ENCODE results near the gene TCF7L2.

Gene TCF7L2

GRCh38 chr10:112969542-112969941 is 19.5 kb downstream of the TCF7L2 start:
- no peak overlapping the region for H3K4me3 ChIP-seq (ENCODE audit: control insufficient read depth, low read depth, low read length)
- no peak for DNase-seq (ENCODE audit: low read depth)
- TF ChIP-seq, protein P1, sequence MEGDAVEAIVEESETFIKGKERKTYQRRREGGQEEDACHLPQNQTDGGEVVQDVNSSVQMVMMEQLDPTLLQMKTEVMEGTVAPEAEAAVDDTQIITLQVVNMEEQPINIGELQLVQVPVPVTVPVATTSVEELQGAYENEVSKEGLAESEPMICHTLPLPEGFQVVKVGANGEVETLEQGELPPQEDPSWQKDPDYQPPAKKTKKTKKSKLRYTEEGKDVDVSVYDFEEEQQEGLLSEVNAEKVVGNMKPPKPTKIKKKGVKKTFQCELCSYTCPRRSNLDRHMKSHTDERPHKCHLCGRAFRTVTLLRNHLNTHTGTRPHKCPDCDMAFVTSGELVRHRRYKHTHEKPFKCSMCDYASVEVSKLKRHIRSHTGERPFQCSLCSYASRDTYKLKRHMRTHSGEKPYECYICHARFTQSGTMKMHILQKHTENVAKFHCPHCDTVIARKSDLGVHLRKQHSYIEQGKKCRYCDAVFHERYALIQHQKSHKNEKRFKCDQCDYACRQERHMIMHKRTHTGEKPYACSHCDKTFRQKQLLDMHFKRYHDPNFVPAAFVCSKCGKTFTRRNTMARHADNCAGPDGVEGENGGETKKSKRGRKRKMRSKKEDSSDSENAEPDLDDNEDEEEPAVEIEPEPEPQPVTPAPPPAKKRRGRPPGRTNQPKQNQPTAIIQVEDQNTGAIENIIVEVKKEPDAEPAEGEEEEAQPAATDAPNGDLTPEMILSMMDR (IDR thresholded peaks at IDR 0.05; ENCODE audit: control insufficient read depth, insufficient read depth, low read depth, low read length, missing control alignments) = no peak

DNA sequence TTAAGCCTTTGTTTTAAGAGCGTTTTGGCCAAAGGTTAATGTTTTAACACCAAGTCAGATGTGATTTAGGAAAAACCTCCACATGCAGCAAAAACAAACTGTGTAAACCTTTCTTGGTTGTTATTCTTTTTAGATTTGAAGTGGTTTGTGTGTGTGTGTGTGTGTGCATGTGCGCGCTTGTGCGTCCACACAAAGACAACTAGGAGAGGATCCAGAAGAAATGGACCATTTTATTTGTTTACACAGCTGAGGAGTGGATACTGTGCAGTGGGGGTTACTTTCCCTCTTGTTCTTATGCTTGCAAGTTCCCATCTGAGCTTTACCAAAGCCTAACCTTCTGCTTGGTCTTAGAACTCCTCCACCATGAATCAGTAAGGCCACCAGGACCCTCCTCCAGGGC is 20.0 kb downstream of the TCF7L2 start:
- no peak for DNase-seq (ENCODE audit: low read depth)
- TF ChIP-seq, protein P1 (IDR thresholded peaks at IDR 0.05; ENCODE audit: control insufficient read depth, insufficient read depth, low read depth, low read length, missing control alignments) = no peak
- no peak overlapping the region for H3K4me3 ChIP-seq (ENCODE audit: control insufficient read depth, low read depth, low read length)

DNA sequence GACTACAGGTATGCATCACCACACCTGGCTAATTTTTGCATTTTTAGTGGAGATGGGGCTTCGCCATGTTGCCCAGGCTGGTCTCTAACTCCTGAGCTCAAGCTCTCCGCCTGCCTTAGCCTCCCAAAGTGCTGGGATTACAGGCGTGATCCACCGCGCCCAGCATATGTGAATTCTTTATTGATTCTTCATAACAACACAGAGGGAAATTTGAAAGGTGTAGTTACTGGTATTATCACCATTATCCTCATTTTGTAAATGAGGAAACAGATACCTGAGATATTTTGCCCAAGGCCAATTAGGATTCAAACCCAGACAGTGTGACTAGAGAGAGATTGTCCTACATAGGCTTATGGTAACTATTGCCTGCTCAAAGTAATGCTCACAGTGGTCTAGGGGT is 22.6 kb downstream of the TCF7L2 start:
- DNase-seq (ENCODE audit: low read depth) = no peak
- TF ChIP-seq, protein P1 (IDR thresholded peaks at IDR 0.05; ENCODE audit: control insufficient read depth, insufficient read depth, low read depth, low read length, missing control alignments) = no peak

DNA sequence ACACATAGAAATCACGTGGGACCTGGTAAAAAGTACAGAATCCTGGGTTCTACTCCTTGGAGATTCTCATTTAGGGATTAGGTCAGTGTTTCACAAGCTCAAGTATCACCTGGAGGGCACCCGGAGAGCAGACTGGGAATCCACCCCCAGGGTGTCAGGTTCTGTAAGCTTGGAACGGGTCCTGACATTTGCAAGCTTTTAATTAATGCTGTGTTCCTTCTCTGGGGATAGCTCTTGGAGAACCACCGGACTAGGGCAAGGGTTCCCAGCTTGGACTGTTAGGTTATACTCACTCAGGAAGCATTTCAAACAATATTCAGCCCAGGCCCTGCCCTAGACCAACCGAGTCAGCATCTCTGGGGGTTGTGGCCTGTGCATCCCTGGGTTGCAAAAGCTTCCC is 23.0 kb downstream of the TCF7L2 start:
- TF ChIP-seq, protein P1 (IDR thresholded peaks at IDR 0.05; ENCODE audit: control insufficient read depth, insufficient read depth, low read depth, low read length, missing control alignments) = no peak
- DNase-seq (ENCODE audit: low read depth) = no peak
- no peak overlapping the region for H3K4me3 ChIP-seq (ENCODE audit: control insufficient read depth, low read depth, low read length)

More for the DNA sequence above, 22.6 kb downstream of the TCF7L2 start:
- H3K4me3 ChIP-seq (ENCODE audit: control insufficient read depth, low read depth, low read length) = no peak overlapping the region

DNA sequence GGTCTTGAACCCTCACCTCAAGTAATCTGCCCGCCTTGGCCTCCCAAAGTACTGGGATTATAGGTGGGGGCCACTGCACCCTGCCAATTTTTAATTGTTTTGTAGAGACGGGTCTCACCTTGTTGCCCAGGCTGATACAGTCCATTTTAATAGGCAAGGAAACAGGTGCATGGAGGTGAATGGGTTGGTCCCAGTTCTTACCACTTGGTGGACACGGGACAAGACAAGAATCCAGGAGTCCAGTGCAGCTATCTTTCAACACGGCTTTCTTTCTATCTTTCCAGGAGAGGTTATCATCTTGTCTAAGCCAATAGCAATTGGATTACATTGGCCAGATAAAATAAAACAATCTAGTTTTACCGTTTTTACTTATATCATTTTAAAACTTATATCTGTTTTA is 23.8 kb downstream of the TCF7L2 start:
- TF ChIP-seq, protein P1 (IDR thresholded peaks at IDR 0.05; ENCODE audit: control insufficient read depth, insufficient read depth, low read depth, low read length, missing control alignments) = no peak
- H3K4me3 ChIP-seq (ENCODE audit: control insufficient read depth, low read depth, low read length) = no peak overlapping the region
- DNase-seq (ENCODE audit: low read depth) = no peak

- DNase-seq (ENCODE audit: low read depth) = no peak
- TF ChIP-seq, protein P1 (IDR thresholded peaks at IDR 0.05; ENCODE audit: control insufficient read depth, insufficient read depth, low read depth, low read length, missing control alignments) = no peak
- no peak overlapping the region for H3K4me3 ChIP-seq (ENCODE audit: control insufficient read depth, low read depth, low read length)
These were observed 27.4 kb downstream of the TCF7L2 start for GRCh38 chr10:112977426-112977898.

DNA sequence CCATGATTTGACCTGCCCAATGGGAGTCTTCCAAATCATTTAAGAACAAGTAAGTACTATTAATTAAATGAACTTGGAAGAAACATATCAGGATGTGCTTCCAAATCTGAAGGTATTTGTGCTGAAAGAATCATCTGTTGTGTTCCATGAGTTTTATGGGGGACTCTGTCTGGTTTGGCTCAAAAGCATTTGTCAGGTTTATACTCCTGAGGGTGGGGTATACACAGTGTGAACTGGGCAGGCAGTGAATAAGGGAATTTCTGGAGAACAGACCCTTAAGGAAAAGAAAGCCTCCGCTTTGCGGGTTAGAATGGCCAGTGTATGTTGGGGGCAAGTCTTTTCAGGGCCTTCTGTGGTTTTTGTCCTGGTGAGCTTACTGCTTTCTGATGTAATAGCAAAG is 29.9 kb downstream of the TCF7L2 start:
- no peak for DNase-seq (ENCODE audit: low read depth)
- H3K4me3 ChIP-seq (ENCODE audit: control insufficient read depth, low read depth, low read length) = no peak overlapping the region
- TF ChIP-seq, protein P1 (IDR thresholded peaks at IDR 0.05; ENCODE audit: control insufficient read depth, insufficient read depth, low read depth, low read length, missing control alignments) = no peak

All from AG09309 (cell line).